Stimulated activated CD4-positive, alpha-beta T cell treated with anti-CD3 and anti-CD28 coated beads, Interleukin-2, amount 100 ng/mL, for 4 hours (primary cell): ENCODE results near the gene ZNF514.
"Not testable (repeated sequence)": the region's sequence is repeated elsewhere in the genome, so short reads cannot be mapped to it uniquely, and the experiment has no call there.

Source experiments
- DNase-seq: peaks from one replicate; pipeline ENCODE4 v3.0.0-alpha.2; 2020; ENCODE audit warnings: low read depth

ZNF514 gene

GRCh38 chr2:95122197-95122551, 37.5 kb downstream of the ZNF514 start:
- DNase-seq, result no peak

GRCh38 chr2:95121407-95122196, 38.0 kb downstream of the ZNF514 start, which contains the start of gene MRPS5:
Gene MRPS5 (minus strand): TSS chr2:95121808. CDS start chr2:95121791, 17 bp downstream.
- DNase-seq, result peak; percentile 82

GRCh38 chr2:95121093-95121406, 38.6 kb downstream of the ZNF514 start:
- DNase-seq, result no peak

- peak; percentile 61 for DNase-seq
These were observed 44.2 kb downstream of the ZNF514 start for GRCh38 chr2:95115418-95115817.

GRCh38 chr2:95113464-95113863, 46.2 kb downstream of the ZNF514 start:
- DNase-seq, result no peak

GRCh38 chr2:95110395-95110794, 49.3 kb downstream of the ZNF514 start:
- no peak for DNase-seq

GRCh38 chr2:95109260-95109659, 50.4 kb downstream of the ZNF514 start:
- DNase-seq, result no peak

- no peak for DNase-seq
These were observed 53.6 kb downstream of the ZNF514 start for GRCh38 chr2:95106081-95106480.

GRCh38 chr2:95104606-95105005, 55.0 kb downstream of the ZNF514 start:
- no peak for DNase-seq

- DNase-seq, result no peak
These were observed 59.7 kb downstream of the ZNF514 start for GRCh38 chr2:95099910-95100309.

GRCh38 chr2:95098273-95098672, 61.4 kb downstream of the ZNF514 start:
- not testable (repeated sequence) for DNase-seq
